K562 treated with DMSO at 1 percent for 12 hours (cell line): ENCODE measurements around the gene DCST2. TPM values are rescaled to one million over a fixed set of nuclear protein-coding genes. Genes with fewer than 3 reads are reported as not detected.

Experiments used
- total RNA-seq: library from RNA; unstranded; fragments of 300-600 nt; gene quantifications from 2 replicates; pipeline ENCODE4 v1.2.3, GENCODE V29; 2022; ENCODE audit not compliant: insufficient read depth

Gene DCST2
- 0.99 and 2.2 TPM in 2 replicates for total RNA-seq

DNA sequence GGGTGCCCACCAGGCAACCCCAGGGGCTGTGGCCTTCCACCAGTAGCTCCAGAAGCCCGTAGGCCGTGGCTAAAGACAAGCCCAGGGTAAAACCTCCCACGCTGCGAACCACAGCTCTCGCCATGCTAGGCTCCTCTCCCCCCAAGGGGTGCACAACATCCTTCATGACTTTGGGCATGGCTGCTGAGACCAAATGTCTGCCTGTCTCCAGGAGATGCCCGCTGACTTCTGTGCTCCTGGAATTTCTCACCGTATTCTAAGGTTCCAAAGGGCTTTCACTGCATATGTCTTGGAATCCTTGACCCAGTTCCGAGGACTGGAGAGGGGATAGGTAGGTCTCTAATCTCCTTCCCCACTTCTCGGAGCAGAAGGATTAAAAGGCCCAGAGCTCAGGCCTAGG lies at the start of gene DCST2, which contains the start of gene DCST1:
TSS of gene DCST2 (minus strand) at position 258 of the 400 bp plus-strand sequence. CDS start at position 178, 80 bp downstream.
TSS of gene DCST1 (plus strand) at position 301 of the 400 bp plus-strand sequence. CDS start 213 bp downstream, outside the sequence.

DNA sequence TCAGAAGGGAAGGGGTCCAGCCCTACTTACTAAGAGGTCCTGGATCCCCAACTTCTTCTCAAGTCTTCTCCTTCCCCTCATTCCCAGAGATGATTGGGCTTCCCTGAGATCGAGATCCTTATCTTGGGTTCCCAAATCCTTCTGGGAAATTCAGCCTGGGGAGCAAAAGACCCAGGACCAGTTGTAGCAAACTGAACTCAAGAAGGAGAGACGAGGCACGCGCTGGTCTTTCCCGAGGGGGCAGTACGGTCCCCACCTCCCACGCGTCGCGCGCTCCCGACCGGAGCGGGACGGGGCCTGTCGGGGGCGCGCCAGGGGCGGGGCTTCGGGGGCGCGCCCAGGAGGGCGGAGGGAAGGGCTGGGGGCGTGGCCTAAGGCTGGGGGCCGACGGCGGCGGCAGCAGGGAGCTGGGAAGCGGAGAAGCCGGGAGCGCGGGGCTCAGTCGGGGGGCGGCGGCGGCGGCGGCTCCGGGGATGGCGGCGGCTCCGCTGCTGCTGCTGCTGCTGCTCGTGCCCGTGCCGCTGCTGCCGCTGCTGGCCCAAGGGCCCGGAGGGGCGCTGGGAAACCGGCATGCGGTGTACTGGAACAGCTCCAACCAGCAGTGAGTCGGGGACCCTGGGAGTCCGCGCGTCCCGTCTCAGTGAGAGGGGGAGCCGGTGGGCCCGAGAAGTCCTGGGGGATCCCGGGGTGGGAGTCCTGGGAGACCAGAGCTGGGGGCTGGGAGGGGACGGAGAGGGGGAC lies 45.1 kb upstream of the DCST2 start, which contains the start of gene EFNA3:
TSS of gene EFNA3 (plus strand) at position 369 of the 741 bp plus-strand sequence. CDS start at position 474, 105 bp downstream.

DNA sequence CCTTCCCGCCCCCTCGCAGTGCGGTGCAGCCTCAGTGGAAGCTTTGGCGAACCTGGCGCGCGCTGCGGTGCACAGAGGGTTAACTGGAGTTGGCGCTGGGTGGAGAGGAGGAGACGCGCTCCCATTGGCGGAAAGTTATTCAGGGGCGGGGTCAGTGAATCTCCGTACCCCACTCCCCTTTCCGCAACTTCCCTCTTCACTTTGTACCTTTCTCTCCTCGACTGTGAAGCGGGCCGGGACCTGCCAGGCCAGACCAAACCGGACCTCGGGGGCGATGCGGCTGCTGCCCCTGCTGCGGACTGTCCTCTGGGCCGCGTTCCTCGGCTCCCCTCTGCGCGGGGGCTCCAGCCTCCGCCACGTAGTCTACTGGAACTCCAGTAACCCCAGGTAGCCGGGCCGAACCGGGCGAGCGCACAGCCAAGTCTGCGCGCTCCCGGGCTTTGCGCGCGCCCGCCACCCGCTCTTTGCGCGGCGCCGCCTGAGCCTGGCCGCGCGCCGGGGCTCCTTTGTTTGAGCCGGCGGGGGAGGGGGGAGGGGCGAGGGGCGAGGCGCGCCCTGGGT lies 30.0 kb upstream of the DCST2 start, which contains the start of gene EFNA4:
TSS of gene EFNA4 (plus strand) at position 191 of the 561 bp plus-strand sequence. CDS start at position 275, 84 bp downstream.

DNA sequence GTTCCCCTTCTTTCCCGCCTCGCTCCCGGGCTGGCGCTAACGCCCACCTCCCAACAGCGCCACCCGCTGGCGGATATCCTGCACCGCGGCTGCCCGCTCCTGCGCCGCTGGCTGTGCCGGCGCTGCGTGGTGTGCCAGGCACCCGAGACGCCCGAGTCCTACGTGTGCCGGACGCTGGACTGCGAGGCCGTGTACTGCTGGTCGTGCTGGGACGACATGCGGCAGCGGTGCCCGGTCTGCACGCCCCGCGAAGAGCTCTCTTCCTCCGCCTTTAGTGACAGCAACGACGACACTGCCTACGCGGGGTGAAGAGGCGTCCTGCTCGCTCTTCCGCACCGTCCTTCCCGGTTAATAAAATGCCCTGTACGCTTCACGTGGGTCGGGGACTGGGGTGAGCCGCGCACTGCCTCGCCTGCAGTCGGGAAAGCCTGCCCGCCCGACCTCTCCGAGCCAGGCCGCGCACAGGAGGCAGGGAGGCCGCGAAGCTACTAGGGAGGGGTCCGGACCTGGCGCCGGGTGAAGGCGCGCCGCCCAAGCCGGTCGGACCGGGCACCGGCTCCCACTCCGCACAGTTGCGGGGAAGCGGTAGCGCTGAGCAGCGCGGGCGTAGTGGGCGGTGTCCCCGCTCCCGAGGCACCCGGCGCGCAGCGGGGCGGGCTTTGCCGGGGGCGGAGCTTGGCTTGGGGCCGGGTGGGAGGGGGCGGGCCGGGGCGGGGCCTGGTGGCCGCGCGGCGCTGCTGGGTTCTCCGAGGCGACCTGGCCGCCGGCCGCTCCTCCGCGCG lies 17.2 kb upstream of the DCST2 start, which contains the start of gene ADAM15:
TSS of gene ADAM15 (plus strand) at position 757 of the 782 bp plus-strand sequence. CDS start 71 bp downstream, outside the sequence.

DNA sequence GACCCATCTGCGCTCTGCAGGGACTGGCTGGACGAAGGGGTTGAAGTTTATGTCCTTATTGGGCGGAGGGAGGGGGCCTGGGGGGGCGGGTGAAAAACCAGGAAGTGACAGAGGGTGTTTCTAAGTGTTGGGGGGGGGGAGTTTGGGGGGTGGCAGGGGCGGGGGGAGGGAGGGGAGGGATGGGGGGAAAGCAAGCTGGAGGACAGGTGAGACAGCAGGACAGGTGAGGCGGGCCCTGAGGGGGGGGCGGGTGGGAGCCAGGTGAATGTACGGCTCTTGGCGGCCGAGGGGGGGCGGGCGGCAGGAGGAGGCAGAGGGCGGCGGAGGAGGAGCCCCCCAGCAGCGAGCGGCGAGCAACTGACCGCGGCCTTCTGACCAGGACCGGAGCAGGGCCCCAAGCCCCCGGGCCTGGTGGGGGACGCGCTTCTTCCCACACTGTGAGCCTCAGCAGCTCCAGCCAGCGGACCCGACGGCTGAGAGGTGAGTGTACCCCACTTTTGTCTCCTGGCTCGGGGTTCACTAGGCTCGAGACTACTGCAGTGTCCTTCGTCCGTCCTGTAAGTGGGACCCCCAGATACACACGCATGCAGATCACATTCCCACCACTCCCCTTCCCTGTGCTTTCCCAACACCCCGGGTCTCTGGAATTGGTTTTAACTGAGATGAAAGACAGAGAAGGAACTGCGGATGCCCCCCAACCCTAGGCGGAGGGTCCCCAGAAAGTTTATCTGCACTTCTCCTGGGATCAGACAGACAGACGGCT lies 30.9 kb downstream of the DCST2 start, which contains the start of gene ZBTB7B:
TSS of gene ZBTB7B (plus strand) at position 339 of the 763 bp plus-strand sequence. CDS start 11,859 bp downstream, outside the sequence.

DNA sequence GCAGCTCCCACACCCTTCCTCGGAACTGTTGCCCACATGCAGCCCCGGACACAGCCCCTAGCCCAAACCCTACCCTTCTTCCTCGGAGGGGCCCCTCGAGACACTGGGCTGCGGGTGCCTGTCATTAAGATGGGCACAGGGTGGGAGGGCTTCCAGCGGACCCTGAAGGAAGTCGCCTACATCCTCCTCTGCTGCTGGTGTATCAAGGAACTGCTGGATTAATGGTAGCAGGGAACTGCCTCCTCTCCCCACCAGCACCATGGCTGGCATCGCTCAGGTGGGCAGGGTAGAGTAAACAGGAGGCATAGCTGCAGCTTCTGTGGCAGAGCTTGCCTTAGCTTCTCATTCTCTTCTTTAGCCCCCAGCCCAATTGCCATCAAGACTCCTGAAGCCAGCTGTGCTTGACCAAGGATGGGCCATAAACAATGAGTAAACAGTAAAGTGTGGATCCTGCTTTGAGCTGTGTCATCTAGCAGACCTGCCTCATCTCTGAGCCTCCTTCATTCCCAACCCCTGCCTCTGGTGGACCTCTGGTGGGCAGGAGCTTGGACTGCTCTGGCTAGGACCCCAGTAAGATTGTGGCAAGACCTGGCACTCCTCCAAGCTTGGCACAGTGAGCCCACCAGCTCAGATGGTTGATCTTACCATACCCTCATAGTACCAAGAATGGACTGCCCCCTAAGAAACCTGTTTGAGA lies 39.9 kb downstream of the DCST2 start, which contains the start of gene LENEP:
TSS of gene LENEP (plus strand) at position 15 of the 697 bp plus-strand sequence. CDS start at position 37, 22 bp downstream.

DNA sequence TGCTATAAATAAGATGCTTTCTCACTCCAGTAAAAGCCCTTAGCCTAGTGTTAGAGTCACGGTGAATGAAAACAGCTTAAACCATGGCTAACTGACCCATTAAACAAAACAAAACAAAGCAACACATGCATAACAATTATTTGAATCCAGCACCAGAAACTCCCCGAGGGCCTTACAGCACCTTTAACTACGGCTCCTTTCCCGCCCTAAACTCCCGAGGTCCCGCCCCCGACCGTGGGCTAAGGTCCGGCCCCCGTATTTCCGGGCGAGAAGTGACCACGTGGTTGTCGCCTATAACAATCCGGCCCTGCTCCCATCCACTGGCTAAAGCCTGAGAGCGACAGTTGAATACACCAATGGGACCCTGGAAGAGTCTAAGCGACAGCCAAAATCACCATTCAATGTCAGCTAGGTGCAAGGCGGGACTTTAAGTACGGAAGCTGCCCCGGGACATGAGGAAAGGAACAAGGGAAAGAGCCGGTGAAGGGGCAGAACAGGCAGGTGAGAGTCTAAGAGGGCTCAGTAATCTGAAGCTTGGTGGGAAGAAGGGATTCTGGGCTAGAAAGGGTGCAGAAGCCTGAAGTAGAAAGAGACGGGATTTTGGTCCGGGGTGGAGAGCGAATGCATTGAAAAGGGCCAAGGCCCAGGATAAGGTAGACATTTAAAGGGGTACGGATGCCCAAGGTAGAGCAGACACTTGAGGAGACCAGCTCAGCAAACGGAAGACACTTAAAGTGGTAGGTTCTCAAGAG lies 50.5 kb downstream of the DCST2 start, which contains the start of gene FLAD1:
TSS of gene FLAD1 (plus strand) at position 448 of the 752 bp plus-strand sequence. CDS start 351 bp downstream, outside the sequence.

DNA sequence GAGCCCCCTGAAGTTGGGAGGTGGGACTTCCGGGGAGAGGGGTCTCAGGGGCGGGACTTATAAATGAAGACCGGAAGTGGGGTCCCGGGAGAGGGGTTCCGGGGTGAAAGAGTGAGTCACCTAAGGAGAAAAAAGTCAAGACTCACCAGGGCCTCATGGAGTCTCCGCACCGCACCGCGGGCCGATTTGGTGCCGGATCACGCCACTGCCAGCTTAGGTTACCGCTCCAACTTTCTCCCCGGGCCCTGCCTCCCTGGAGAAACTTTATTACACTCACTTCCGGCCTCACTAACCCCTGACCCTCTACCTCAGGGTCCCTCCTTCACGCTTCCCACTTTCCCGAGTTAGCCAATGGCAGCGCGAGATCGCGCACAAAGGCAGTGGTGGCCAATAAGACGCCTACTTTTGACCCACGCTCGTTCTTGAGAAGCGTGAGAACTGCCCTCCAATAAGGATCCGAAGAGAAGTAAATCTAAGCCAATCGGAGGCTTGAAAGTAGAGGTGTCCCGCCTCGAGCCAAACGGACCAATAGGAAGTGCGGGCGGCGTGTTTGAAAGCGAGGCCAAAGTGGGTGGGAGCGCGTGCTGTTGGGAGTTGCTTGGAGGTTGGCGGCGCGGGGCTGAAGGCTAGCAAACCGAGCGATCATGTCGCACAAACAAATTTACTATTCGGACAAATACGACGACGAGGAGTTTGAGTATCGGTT lies 59.3 kb downstream of the DCST2 start, which contains the start of gene CKS1B:
TSS of gene CKS1B (plus strand) at position 580 of the 706 bp plus-strand sequence. CDS start at position 645, 65 bp downstream.

DNA sequence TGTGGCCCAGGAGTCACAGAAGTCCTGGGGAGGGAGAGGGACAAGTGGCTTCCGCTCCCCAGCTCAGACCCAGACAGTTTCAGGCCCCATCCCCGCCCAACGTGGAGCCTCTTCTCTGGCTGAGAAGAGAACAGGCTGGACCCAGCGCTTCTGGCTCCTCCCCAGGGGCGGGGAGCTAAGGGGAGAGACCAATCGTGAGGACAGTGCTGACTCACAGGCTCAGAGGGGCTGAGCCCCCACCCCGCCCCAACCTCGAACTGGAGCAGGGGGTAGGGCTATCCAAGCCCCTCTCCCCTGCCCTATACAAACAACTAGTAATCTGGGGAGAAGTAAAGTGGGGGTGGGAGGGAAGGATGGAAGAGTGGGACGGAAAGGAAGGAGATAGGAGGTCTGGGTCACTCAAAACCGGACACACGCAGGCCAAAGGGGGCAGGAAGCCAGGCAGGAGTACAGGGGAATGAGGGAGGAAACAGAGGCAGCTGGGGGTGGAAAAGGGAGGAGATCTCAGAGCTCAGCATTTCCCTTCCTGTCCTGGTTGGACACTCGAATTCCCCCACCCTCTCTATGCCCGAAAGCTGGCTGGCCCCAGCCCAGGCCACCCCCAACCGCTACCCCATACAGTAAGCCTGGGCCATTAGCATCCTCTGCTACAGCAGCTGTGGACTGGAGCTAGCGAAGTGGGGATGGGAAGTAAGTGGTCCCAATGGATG lies 62.8 kb downstream of the DCST2 start, which contains the start of gene SHC1:
TSS of gene SHC1 (minus strand) at position 117 of the 710 bp plus-strand sequence. CDS start 221 bp downstream, outside the sequence.

Other genes with a start within 250 kb of the DCST2 start
- not detected in 2 replicates for gene KCNN3, start 163.5 kb downstream of the DCST2 start, total RNA-seq
- gene PMVK, start 97.1 kb downstream of the DCST2 start, total RNA-seq, result 12.9 and 20.3 TPM in 2 replicates
- 15.6 and 22.5 TPM in 2 replicates for gene PBXIP1, start 77.7 kb downstream of the DCST2 start, total RNA-seq
- gene PYGO2, start 72.0 kb downstream of the DCST2 start, total RNA-seq, result 29.6 and 51.5 TPM in 2 replicates
- 26.5 and 56.6 TPM in 2 replicates for gene SHC1, start 63.0 kb downstream of the DCST2 start, total RNA-seq
- gene CKS1B, start 59.1 kb downstream of the DCST2 start, total RNA-seq, result 450 and 472 TPM in 2 replicates
- 39.5 and 45.7 TPM in 2 replicates for gene FLAD1, start 50.4 kb downstream of the DCST2 start, total RNA-seq
- gene LENEP, start 40.2 kb downstream of the DCST2 start, total RNA-seq, result not detected in 2 replicates
- 31.1 and 37.0 TPM in 2 replicates for gene ZBTB7B, start 31.0 kb downstream of the DCST2 start, total RNA-seq
- not detected in 2 replicates for gene DCST1, start within 50 bp of the DCST2 start, total RNA-seq
- 44.7 and 44.9 TPM in 2 replicates for gene ADAM15, start 17.5 kb upstream of the DCST2 start, total RNA-seq
- gene EFNA4, start 30.0 kb upstream of the DCST2 start, total RNA-seq, result 11.9 and 16.0 TPM in 2 replicates
- 5.3 and 6.7 TPM in 2 replicates for gene EFNA3, start 45.1 kb upstream of the DCST2 start, total RNA-seq
- 3.9 and 5.4 TPM in 2 replicates for gene EFNA1, start 94.1 kb upstream of the DCST2 start, total RNA-seq
- gene SLC50A1, start 102.1 kb upstream of the DCST2 start, total RNA-seq, result 106 and 112 TPM in 2 replicates
- 98.9 and 177 TPM in 2 replicates for gene DPM3, start 106.8 kb upstream of the DCST2 start, total RNA-seq
- gene KRTCAP2, start 139.5 kb upstream of the DCST2 start, total RNA-seq, result 303 and 367 TPM in 2 replicates
- gene TRIM46, start 140.1 kb upstream of the DCST2 start, total RNA-seq, result 0.26 TPM in 1 of 2 replicates, not detected in the other
- gene THBS3, start 174.1 kb upstream of the DCST2 start, total RNA-seq, result 3.1 and 3.3 TPM in 2 replicates
- gene MTX1, start 174.9 kb upstream of the DCST2 start, total RNA-seq, result 61.9 and 73.8 TPM in 2 replicates
- gene ENTREP3, start 221.7 kb upstream of the DCST2 start, total RNA-seq, result 19.8 and 37.2 TPM in 2 replicates
- 109 and 129 TPM in 2 replicates for gene SCAMP3, start 228.6 kb upstream of the DCST2 start, total RNA-seq
- gene CLK2, start 239.7 kb upstream of the DCST2 start, total RNA-seq, result 21.7 and 62.2 TPM in 2 replicates
- 2.8 and 5.7 TPM in 2 replicates for gene HCN3, start 243.7 kb upstream of the DCST2 start, total RNA-seq